Measurements from ENCODE around the gene SEPTIN2.

SEPTIN2 gene

DNA sequence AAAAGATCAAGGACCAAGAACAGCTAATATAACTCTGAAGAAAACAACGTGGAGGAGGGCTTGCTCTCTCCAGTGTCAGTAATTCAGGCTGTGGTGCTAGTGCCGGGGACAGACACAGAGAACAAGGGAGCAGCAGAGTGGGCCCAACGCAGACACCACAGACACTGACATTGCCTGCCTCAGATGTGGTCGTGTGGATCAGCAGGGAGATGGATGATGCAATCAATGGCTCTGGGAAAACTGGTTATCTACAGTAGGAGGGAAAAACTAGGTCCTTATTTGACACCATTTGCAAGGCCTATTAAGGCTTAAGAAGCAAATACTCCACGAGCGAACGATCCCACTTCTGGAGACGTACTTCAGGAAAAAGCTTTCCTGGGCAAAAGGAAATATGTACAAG, 36.3 kb upstream of the SEPTIN2 start:
- peaks cover 2% of the 10 kb centered on the region for H3K4me1 ChIP-seq (ENCODE audit: insufficient read depth, insufficient read length)
- H3K27me3 ChIP-seq (ENCODE audit: insufficient read depth, insufficient read length), result no peaks in the 10 kb centered on the region
- no peak for DNase-seq (ENCODE audit: low read depth, low spot score)
- TF ChIP-seq YY1 (IDR thresholded peaks at IDR 0.05; ENCODE audit: insufficient read depth, insufficient read length) (no peak), ZNF274 (IDR thresholded peaks at IDR 0.05; ENCODE audit: low read depth, low read length) (no peak), SUZ12 (IDR thresholded peaks at IDR 0.05; ENCODE audit: extremely low read depth, insufficient read depth, insufficient read length) (no peak)
- no peak overlapping the region for H3K9ac ChIP-seq (ENCODE audit: insufficient read length, low read depth)
- H3K36me3 ChIP-seq (ENCODE audit: insufficient read depth, insufficient read length, low read length), result peaks cover 3% of the 10 kb centered on the region
- H3K4me3 ChIP-seq (ENCODE audit: insufficient read length, low read depth), result no peak overlapping the region
- peaks cover 14% of the 10 kb centered on the region; the same call in 1 of the 2 replicates for H3K9me3 ChIP-seq (ENCODE audit: insufficient read depth, low read length)

DNA sequence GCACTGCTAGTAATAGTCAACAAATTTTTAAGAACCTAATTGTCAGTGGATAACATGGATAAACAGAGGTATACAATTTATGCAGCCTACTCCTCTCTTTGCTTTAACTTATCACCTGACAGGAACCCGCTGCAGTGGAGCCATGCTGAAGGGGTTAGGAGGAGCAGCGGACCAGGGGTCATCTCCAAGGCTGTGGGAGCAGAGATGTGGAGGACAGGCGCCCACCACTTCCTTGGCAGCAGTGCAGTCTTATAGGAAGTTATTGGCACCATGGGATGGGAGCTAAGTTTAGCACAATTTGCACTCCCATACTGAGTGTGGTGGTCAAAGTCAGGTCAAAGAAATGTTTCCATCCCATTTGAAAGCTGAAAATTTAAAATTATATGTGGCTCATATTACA, 35.9 kb upstream of the SEPTIN2 start:
- Histone ChIP-seq H3K36me3 (ENCODE audit: insufficient read depth, insufficient read length, low read length) (peaks cover under 1% of the 10 kb centered on the region), H3K27me3 (ENCODE audit: insufficient read depth, insufficient read length) (no peaks in the 10 kb centered on the region), H3K4me3 (ENCODE audit: insufficient read length, low read depth) (no peak overlapping the region), H3K4me1 (ENCODE audit: insufficient read depth, insufficient read length) (peaks cover 2% of the 10 kb centered on the region), H3K9ac (ENCODE audit: insufficient read length, low read depth) (no peak overlapping the region), H3K9me3 (ENCODE audit: insufficient read depth, low read length) (peaks cover 14% of the 10 kb centered on the region; the same call in 1 of the 2 replicates)
- DNase-seq (ENCODE audit: low read depth, low spot score), result no peak
- TF ChIP-seq SUZ12 (IDR thresholded peaks at IDR 0.05; ENCODE audit: extremely low read depth, insufficient read depth, insufficient read length), result no peak
- TF ChIP-seq YY1 (IDR thresholded peaks at IDR 0.05; ENCODE audit: insufficient read depth, insufficient read length), result no peak
- no peak for TF ChIP-seq ZNF274 (IDR thresholded peaks at IDR 0.05; ENCODE audit: low read depth, low read length)

DNA sequence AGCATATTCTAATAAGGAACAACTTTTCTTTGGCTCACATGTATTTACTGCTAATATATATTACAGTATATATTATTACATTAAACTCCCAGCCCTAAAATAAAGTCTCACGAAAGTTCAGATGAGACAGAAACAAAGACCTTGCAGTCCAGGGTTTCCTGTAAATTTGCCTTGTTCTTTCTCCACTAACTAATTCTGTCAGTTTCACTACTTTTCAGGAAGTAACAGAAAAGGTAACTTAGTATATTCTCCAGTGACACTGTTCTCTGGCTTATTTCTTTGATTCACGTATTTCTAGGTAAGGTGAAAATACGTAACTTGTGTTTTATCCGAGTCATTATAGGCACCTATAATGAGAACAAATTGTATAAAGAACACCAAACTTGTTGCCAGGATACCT, 35.4 kb upstream of the SEPTIN2 start:
- TF ChIP-seq SUZ12 (IDR thresholded peaks at IDR 0.05; ENCODE audit: extremely low read depth, insufficient read depth, insufficient read length), result no peak
- TF ChIP-seq YY1 (IDR thresholded peaks at IDR 0.05; ENCODE audit: insufficient read depth, insufficient read length), result no peak
- no peak for TF ChIP-seq ZNF274 (IDR thresholded peaks at IDR 0.05; ENCODE audit: low read depth, low read length)
- DNase-seq (ENCODE audit: low read depth, low spot score), result no peak
- no peak overlapping the region for H3K4me3 ChIP-seq (ENCODE audit: insufficient read length, low read depth)

DNA sequence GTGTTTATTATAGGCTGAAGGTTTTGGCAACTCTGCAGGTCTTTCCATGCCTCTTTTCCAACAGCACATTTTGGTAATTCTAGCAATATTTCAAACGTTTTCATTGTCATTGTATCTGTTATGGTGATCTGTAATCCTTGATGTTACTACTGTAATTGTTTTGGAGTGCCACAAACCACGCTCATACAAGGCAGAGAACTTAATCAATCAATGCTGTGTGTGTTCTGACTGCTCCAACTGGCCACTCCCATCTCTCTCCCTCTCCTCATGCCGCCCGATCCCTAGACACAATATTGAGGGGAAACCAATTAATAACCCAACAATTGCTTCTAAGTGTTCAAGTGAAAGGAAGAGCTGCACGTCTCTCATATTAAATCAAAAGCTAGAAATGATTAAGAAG, 33.2 kb upstream of the SEPTIN2 start:
- Histone ChIP-seq H3K36me3 (ENCODE audit: insufficient read depth, insufficient read length, low read length) (peaks cover 11% of the 10 kb centered on the region), H3K9me3 (ENCODE audit: insufficient read depth, low read length) (no peaks in the 10 kb centered on the region), H3K9ac (ENCODE audit: insufficient read length, low read depth) (no peak overlapping the region), H3K4me1 (ENCODE audit: insufficient read depth, insufficient read length) (peaks cover 2% of the 10 kb centered on the region), H3K4me3 (ENCODE audit: insufficient read length, low read depth) (no peak overlapping the region), H3K27me3 (ENCODE audit: insufficient read depth, insufficient read length) (no peaks in the 10 kb centered on the region)
- TF ChIP-seq SUZ12 (IDR thresholded peaks at IDR 0.05; ENCODE audit: extremely low read depth, insufficient read depth, insufficient read length) (no peak), YY1 (IDR thresholded peaks at IDR 0.05; ENCODE audit: insufficient read depth, insufficient read length) (no peak), ZNF274 (IDR thresholded peaks at IDR 0.05; ENCODE audit: low read depth, low read length) (no peak)
- no peak for DNase-seq (ENCODE audit: low read depth, low spot score)

More for the DNA sequence above, 35.4 kb upstream of the SEPTIN2 start:
- Histone ChIP-seq H3K9me3 (ENCODE audit: insufficient read depth, low read length) (peaks cover 14% of the 10 kb centered on the region; the same call in 1 of the 2 replicates), H3K4me1 (ENCODE audit: insufficient read depth, insufficient read length) (peaks cover 2% of the 10 kb centered on the region), H3K27me3 (ENCODE audit: insufficient read depth, insufficient read length) (no peaks in the 10 kb centered on the region), H3K36me3 (ENCODE audit: insufficient read depth, insufficient read length, low read length) (peaks cover 5% of the 10 kb centered on the region), H3K9ac (ENCODE audit: insufficient read length, low read depth) (no peak overlapping the region)

DNA sequence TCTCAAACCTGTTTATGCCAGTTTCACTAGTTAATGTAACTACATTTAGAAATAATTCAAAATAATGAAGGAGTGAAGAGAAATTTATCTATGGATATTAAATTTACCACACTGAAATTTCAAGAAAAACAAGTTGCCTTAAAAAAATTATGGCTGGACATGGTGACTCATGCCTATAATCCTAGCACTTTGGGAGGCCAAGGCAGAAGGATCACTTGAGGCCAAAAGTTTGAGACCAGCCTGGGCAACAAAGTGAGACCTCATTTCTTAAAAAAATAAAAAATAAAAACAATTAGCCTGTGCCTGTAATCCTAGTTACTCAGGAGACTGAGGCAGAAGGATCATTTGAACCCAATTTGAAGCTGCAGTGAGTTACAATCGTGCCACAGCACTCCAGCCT, 30.1 kb upstream of the SEPTIN2 start:
- H3K36me3 ChIP-seq (ENCODE audit: insufficient read depth, insufficient read length, low read length), result peaks cover 26% of the 10 kb centered on the region
- H3K9ac ChIP-seq (ENCODE audit: insufficient read length, low read depth), result no peak overlapping the region
- TF ChIP-seq SUZ12 (IDR thresholded peaks at IDR 0.05; ENCODE audit: extremely low read depth, insufficient read depth, insufficient read length) (no peak), ZNF274 (IDR thresholded peaks at IDR 0.05; ENCODE audit: low read depth, low read length) (no peak), YY1 (IDR thresholded peaks at IDR 0.05; ENCODE audit: insufficient read depth, insufficient read length) (no peak)
- no peak for DNase-seq (ENCODE audit: low read depth, low spot score)
- H3K27me3 ChIP-seq (ENCODE audit: insufficient read depth, insufficient read length), result no peaks in the 10 kb centered on the region
- no peaks in the 10 kb centered on the region for H3K4me1 ChIP-seq (ENCODE audit: insufficient read depth, insufficient read length)
- no peaks in the 10 kb centered on the region for H3K9me3 ChIP-seq (ENCODE audit: insufficient read depth, low read length)
- no peak overlapping the region for H3K4me3 ChIP-seq (ENCODE audit: insufficient read length, low read depth)

DNA sequence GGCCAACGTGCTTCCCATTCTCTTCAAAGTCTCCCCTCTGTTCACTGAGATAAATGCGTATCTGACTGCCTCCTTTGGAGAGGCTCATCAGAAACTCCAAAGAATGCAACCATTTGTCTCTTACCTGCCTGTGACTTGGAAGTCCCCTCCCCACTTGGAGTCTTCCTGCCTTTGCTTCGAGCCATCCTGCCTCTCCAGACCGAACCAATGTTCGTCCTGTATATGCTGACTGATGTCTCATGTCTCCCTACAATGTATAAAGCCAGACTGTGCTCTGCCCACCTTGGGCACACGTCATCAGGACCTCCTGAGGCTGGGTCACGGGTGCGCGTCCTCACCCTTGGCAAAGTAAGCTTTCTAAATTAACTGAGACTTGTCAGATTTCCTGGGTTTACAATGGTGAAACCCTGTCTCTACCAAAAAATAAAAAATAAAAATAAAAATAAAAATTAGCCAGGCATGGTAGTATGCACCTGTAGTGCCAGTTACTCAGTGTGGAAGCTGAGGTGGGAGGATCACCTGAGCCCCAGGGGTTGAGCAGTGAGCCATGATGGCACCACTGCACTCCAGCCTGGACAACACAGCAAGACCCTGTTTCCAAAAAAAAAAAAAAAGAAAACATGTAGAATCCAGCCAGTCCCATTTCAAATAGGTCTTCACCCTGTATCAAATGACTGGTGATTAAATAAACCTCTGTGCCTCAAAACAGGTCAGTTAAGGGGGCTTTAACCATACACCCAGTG, 29.2 kb upstream of the SEPTIN2 start:
- H3K27me3 ChIP-seq (ENCODE audit: insufficient read depth, insufficient read length), result no peaks in the 10 kb centered on the region
- DNase-seq (ENCODE audit: low read depth, low spot score), result no peak
- H3K4me1 ChIP-seq (ENCODE audit: insufficient read depth, insufficient read length), result no peaks in the 10 kb centered on the region
- peaks cover 26% of the 10 kb centered on the region for H3K36me3 ChIP-seq (ENCODE audit: insufficient read depth, insufficient read length, low read length)
- TF ChIP-seq YY1 (IDR thresholded peaks at IDR 0.05; ENCODE audit: insufficient read depth, insufficient read length) (no peak), ZNF274 (IDR thresholded peaks at IDR 0.05; ENCODE audit: low read depth, low read length) (no peak), SUZ12 (IDR thresholded peaks at IDR 0.05; ENCODE audit: extremely low read depth, insufficient read depth, insufficient read length) (no peak)
- H3K4me3 ChIP-seq (ENCODE audit: insufficient read length, low read depth), result no peak overlapping the region
- H3K9ac ChIP-seq (ENCODE audit: insufficient read length, low read depth), result no peak overlapping the region
- H3K9me3 ChIP-seq (ENCODE audit: insufficient read depth, low read length), result no peaks in the 10 kb centered on the region

DNA sequence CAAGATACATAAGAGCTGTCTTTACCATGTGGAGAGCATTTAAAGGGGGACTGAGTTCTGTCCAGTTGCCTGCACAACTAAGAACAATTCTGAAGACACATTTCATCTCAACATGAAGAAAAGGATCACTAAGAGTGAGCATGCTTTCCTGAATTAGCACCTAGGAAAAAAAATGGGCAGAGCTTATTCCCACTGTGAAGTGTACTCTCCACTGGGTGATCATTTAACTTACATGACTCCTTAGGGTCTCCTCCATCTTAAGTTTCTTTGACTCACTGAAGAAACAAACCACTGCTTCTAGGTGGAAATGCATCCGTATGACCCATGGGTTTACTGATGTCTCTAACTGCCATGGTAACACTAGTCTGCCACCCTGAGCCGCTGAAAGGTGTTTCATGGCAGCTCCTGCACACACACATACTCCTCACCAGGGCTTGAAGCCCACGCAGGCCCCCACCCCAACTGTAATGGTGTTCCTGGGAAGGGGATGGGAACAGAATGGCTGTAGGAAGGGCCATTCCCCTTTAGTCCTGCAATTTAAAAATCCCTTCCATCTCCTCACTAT, 27.3 kb upstream of the SEPTIN2 start:
- Histone ChIP-seq H3K9me3 (ENCODE audit: insufficient read depth, low read length) (no peaks in the 10 kb centered on the region), H3K27me3 (ENCODE audit: insufficient read depth, insufficient read length) (no peaks in the 10 kb centered on the region), H3K4me3 (ENCODE audit: insufficient read length, low read depth) (no peak overlapping the region), H3K4me1 (ENCODE audit: insufficient read depth, insufficient read length) (no peaks in the 10 kb centered on the region), H3K36me3 (ENCODE audit: insufficient read depth, insufficient read length, low read length) (peaks cover 26% of the 10 kb centered on the region), H3K9ac (ENCODE audit: insufficient read length, low read depth) (no peak overlapping the region)
- DNase-seq (ENCODE audit: low read depth, low spot score), result no peak
- no peak for TF ChIP-seq SUZ12 (IDR thresholded peaks at IDR 0.05; ENCODE audit: extremely low read depth, insufficient read depth, insufficient read length)
- TF ChIP-seq ZNF274 (IDR thresholded peaks at IDR 0.05; ENCODE audit: low read depth, low read length), result no peak
- TF ChIP-seq YY1 (IDR thresholded peaks at IDR 0.05; ENCODE audit: insufficient read depth, insufficient read length), result no peak

All from NT2/D1 (cell line).